OCI-LY1 (cell line): ENCODE measurements around the gene CTSE.

Experiments
- EZH2 ChIP-seq: fragments of 200-600 bp; sonication (generic), shearing (Covaris generic); IDR thresholded peaks from 2 replicates; pipeline ENCODE4 v1.8.0; 2017; ENCODE audit warnings: borderline replicate concordance, mixed run types, mild to moderate bottlenecking, antibody characterized with exemption, low read length, moderate library complexity, mixed read lengths
- TF ChIP-seq, protein P1 (sequence below): fragments of 200-600 bp; sonication (generic), shearing (Covaris generic); IDR thresholded peaks from 2 replicates; pipeline ENCODE4 v1.5.1; 2017; ENCODE audit warnings: mild to moderate bottlenecking, antibody characterized with exemption, low read length, moderate library complexity, mixed read lengths

DNA sequence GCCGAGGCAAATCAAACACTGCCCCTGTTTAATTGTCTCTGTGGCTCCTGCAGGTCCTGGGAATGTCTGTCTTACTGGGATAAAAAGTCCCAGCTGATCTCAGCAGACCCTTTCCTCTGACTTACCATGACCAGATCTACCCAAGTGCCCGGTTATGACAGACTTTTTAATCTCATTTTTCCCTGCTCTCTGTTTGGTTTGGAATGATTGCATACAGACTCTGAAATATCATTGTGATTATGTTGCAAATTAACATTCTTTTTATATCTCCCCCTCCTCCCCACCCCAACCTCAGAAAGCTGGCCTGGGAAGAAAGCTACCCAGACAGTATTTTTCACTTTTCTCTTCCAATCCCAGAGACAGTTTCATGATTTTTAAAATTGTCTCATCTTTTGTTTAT lies 36.8 kb downstream of the CTSE start:
- TF ChIP-seq, protein P1, sequence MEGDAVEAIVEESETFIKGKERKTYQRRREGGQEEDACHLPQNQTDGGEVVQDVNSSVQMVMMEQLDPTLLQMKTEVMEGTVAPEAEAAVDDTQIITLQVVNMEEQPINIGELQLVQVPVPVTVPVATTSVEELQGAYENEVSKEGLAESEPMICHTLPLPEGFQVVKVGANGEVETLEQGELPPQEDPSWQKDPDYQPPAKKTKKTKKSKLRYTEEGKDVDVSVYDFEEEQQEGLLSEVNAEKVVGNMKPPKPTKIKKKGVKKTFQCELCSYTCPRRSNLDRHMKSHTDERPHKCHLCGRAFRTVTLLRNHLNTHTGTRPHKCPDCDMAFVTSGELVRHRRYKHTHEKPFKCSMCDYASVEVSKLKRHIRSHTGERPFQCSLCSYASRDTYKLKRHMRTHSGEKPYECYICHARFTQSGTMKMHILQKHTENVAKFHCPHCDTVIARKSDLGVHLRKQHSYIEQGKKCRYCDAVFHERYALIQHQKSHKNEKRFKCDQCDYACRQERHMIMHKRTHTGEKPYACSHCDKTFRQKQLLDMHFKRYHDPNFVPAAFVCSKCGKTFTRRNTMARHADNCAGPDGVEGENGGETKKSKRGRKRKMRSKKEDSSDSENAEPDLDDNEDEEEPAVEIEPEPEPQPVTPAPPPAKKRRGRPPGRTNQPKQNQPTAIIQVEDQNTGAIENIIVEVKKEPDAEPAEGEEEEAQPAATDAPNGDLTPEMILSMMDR: no peak
- TF ChIP-seq EZH2: no peak
